GM10266 (cell line): ENCODE data around the gene RAB9A.
"Not testable (repeated sequence)": the region's sequence is repeated elsewhere in the genome, so short reads cannot be mapped to it uniquely, and the experiment has no call there.

Experiments
- DNase-seq: peaks from one replicate; pipeline ENCODE4 v3.0.0; 2012; ENCODE audit errors: extremely low spot score
- TF ChIP-seq, protein P1 (sequence below): IDR thresholded peaks from 2 replicates; pipeline ENCODE4 v1.5.1; 2012; ENCODE audit warnings: mild to moderate bottlenecking, low read depth; ENCODE audit not compliant: control insufficient read depth, insufficient read depth; ENCODE audit errors: missing control alignments

Gene RAB9A, protein sequence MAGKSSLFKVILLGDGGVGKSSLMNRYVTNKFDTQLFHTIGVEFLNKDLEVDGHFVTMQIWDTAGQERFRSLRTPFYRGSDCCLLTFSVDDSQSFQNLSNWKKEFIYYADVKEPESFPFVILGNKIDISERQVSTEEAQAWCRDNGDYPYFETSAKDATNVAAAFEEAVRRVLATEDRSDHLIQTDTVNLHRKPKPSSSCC

DNA sequence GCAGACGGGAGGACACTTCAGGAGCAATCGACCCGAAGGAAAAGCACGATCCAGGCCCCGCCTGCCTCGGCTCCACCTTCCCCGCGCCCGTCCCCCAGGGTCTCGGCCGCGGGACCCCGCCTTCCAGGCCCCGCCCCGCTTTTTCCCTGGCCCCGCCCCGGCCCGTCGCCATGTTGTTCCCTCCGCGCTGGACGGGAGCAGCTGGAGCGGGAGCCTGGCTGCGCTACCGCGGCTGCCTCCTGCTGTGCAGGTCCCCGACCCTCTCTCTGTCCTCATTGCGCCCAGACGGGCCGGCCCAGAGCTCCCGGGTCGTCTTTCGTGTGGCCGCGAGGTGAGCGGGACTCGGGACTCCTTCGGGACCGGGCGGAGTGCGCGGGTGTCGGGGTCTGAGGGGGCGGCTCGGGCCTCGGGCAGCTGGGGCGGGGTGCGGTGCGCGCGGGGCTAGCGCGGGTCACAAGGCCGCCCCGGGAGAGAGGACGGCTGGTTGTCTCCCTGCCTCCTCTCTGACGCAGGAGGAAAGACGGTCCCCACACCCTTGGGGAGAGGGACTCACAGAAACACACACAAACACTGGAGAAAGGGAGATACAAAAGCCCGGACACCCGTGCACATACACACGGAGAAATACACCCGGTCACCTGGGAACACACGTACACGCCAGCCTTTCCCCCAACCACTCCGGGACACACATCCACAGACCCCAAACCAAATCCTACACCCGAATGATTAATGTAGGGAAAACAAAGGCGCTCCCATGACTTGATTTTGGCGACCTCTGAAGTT is at the start of gene RAB9A:
Gene RAB9A (plus strand): TSS at position 171 of the 783 bp plus-strand sequence. CDS start 19,619 bp downstream, outside the sequence.
- peak; percentile 79 for DNase-seq
- TF ChIP-seq, protein P1, sequence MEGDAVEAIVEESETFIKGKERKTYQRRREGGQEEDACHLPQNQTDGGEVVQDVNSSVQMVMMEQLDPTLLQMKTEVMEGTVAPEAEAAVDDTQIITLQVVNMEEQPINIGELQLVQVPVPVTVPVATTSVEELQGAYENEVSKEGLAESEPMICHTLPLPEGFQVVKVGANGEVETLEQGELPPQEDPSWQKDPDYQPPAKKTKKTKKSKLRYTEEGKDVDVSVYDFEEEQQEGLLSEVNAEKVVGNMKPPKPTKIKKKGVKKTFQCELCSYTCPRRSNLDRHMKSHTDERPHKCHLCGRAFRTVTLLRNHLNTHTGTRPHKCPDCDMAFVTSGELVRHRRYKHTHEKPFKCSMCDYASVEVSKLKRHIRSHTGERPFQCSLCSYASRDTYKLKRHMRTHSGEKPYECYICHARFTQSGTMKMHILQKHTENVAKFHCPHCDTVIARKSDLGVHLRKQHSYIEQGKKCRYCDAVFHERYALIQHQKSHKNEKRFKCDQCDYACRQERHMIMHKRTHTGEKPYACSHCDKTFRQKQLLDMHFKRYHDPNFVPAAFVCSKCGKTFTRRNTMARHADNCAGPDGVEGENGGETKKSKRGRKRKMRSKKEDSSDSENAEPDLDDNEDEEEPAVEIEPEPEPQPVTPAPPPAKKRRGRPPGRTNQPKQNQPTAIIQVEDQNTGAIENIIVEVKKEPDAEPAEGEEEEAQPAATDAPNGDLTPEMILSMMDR: no peak

DNA sequence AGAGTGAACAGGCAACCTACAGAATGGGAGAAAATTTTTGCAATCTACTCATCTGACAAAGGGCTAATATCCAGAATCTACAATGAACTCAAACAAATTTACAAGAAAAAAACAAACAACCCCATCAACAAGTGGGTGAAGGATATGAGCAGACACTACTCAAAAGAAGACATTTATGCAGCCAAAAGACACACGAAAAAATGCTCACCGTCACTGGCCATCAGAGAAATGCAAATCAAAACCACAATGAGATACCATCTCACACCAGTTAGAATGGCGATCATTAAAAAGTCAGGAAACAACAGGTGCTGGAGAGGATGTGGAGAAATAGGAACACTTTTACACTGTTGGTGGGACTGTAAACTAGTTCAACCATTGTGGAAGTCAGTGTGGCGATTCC is 47.2 kb upstream of the RAB9A start:
- not testable (repeated sequence) for DNase-seq

DNA sequence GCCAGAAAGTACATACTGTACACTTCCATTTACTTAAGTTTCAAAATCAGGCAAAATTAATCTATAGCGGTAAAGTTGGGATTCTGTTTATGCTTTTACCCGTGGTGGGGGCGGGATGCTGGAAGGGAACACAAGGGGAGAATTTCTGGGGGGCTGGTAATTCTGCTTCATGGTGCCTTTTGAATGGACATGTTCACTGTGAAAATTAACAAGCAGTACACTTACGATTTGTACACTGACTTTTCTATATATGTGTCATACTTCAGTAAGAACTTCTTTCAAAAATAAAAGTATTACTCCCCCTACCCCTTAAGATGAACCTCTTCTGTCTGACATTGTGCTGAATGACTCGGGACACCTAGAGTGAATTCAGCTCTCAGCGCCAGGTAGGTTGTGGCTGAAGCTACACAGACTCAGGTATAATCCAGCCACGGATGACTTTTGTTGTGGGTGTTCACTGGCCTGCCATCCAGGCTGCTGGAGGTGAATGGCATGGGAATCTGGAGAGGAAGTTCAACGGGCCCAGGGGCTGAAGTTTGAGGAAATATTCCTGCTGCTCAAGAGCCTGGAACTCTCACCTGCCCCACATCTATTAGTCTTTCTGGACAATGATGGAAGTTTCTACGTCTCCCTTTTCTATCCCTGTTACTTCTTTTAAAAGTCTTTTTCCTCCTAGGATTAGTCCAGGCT is 43.3 kb upstream of the RAB9A start:
- DNase-seq: no peak
- TF ChIP-seq, protein P1: no peak

DNA sequence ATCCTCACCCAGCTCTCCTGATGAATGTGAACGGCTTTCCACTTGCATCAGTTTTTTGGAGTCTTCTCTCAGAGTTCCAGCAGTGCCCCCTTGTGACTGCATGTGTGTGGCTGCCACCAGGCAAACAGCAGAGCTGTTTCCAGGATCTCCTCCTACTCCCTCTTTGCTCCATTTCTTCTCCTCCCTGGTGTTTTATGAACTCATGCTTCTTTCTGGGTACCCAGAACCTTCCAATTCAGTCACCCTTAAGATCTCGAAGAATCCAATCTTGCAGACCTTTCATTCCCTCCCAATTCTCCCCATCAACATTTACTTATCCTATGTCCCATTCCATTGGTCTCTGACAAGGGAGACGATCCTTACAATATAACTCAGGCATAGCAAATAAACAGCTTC is 42.8 kb upstream of the RAB9A start:
- peak; percentile 12 for DNase-seq
- TF ChIP-seq, protein P1: peak; percentile 65

DNA sequence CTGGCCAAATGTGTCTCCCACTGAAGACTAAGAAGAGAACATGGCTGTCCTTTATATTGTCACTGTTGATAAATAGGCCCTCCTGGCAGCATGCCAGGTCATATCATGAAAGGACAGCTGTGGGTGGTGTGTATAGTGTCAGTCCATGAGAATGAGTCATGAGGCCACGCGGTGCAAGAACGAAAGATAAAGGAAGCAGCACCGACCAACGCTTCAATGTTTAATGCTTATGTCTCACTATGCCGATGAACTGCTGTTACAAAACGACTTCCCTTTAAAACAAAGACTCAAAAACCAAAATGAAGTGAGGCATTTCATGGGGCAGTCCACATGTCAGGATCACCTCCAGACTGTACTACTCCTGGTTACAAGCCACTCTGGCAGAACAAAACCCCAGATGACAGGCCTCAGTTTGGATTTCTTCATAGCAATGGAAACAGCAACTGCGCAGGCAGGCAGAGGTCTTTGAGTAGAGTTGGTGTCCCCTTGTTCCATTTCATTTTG is 41.2 kb upstream of the RAB9A start:
- no peak for DNase-seq
- TF ChIP-seq, protein P1: no peak

DNA sequence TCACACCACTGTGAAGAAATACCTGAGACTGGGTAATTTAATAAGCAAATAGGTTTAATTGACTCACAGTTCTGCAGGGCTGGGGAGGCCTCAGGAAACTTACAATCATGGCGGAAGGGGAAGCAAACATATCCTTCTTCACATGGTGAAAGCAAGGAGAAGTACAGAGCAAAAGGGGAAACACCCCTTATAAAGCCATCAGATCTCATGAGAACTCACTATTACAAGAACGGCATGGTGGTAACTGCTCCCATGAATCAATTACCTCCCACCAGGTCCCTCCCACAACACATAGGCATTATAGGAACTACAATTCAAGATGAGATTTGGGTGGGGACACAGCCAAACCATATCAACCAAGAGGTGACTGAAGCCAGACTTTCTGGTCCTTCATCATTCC is 40.6 kb upstream of the RAB9A start:
- not testable (repeated sequence) for DNase-seq

DNA sequence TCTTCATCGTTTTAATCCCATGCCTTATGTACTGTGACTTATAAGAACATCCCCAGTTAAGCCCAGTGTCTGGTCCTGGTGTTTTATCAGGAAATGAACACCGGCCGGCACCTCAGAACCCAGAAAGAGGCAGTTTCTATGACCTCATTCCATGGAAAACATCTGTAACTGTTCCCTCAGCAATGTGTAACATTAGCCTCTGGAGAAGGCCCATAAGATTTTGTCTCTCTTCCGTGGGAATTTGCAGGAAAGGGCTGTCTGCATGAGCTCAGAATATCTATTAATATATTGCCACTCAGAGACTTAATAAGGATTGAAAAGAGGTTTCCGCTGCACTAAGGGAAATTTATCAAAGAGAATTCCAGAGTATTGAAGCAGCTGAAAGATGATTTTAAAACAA is 39.1 kb upstream of the RAB9A start:
- no peak for DNase-seq
- TF ChIP-seq, protein P1: no peak

DNA sequence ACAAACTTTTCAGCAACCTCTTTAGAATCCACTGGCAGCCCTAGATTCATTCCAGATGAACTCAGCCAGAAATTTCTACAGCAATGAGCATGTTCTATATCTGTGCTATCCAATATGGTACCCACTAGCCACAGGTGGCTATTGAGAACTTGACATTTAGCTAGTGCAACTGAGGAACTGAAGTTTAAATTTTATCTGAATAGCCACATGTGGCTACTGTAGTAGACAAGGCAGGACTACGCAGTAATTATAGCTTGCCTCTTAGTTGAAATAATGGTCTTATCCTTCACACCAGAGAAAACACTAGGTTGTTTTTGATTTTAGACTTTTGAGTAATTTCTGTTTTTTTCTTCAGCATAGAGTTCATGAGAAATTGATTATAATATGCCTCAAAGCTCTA is 38.6 kb upstream of the RAB9A start:
- DNase-seq: no peak
- TF ChIP-seq, protein P1: no peak
